H1 (cell line): Measurements from ENCODE around the gene TMEM220. TPM values are rescaled to one million over a fixed set of nuclear protein-coding genes. Genes with fewer than 3 reads are reported as not detected.

ENCODE experiments used
- CTCF ChIA-PET: fragments of 300-600 bp; sonication (Branson Sonifier 250); formaldehyde crosslinking; loops from one replicate; lab custom pipeline; 2021; ENCODE audit not compliant: partially characterized antibody; lab: Charles Lee
- POLR2A ChIA-PET: fragments of 300-600 bp; sonication (Branson Sonifier 250); formaldehyde crosslinking; loops from one replicate; lab custom pipeline; 2021; ENCODE audit warnings: inconsistent platforms; ENCODE audit not compliant: partially characterized antibody; lab: Charles Lee
- DNase-seq, 2 experiments: peaks; one replicate each; pipeline versions ENCODE4 v3.0.0 to v3.0.0-alpha.2; 2010 to 2022; ENCODE audit warnings: low spot score in 2 of 2, low read depth in 1 of 2, mixed read lengths in 1 of 2
- FAIRE-seq: peaks from 2 replicates; lab custom pipeline; 2011; peaks lifted over from hg19 to GRCh38; lab: Jason Lieb, UNC
- H2AFZ ChIP-seq: 2 replicates; pipeline ENCODE4 v1.8.1; 2012; ENCODE audit warnings: low read length, inconsistent platforms
- H2AK5ac ChIP-seq: 2 replicates; pipeline ENCODE4 v1.6.1; 2013; ENCODE audit warnings: low read depth, low read length
- H2BK120ac ChIP-seq: replicated peaks from 2 replicates; pipeline ENCODE3; 2013; ENCODE audit warnings: low read depth, low read length, inconsistent platforms
- H2BK12ac ChIP-seq: 2 replicates; pipeline ENCODE4 v1.6.1; 2013; ENCODE audit warnings: low read depth, low read length
- H2BK15ac ChIP-seq: 2 replicates; pipeline ENCODE4 v1.6.1; 2013; ENCODE audit warnings: low read length
- H2BK20ac ChIP-seq: 2 replicates; pipeline ENCODE4 v1.6.1; 2013; ENCODE audit warnings: low read length
- H2BK5ac ChIP-seq: 2 replicates; pipeline ENCODE4 v1.6.1; 2013; ENCODE audit warnings: low read depth, low read length
- H3K14ac ChIP-seq: 2 replicates; pipeline ENCODE4 v1.6.1; 2013; ENCODE audit warnings: inconsistent platforms; ENCODE audit not compliant: insufficient read length
- H3K18ac ChIP-seq: 2 replicates; pipeline ENCODE4 v1.6.1; 2013; ENCODE audit warnings: low read length; ENCODE audit errors: extremely low read depth
- H3K23ac ChIP-seq: 2 replicates; pipeline ENCODE4 v1.6.1; 2013; ENCODE audit warnings: inconsistent platforms; ENCODE audit not compliant: insufficient read length
- H3K23me2 ChIP-seq: 2 replicates; pipeline ENCODE4 v1.6.1; 2013; ENCODE audit warnings: low read depth, low read length
- H3K27ac ChIP-seq: 2 replicates; pipeline ENCODE4 v1.6.1; 2011; ENCODE audit warnings: low read depth, low read length, inconsistent platforms
- H3K27me3 ChIP-seq, 4 experiments: replicated peaks in 1 of 4; 1 replicate in 1 of 4; 2 replicates in 3 of 4; pipeline versions ENCODE4 v1.6.1 to v1.8.1; 2011 to 2013; ENCODE audit warnings: low read length in 3 of 4, mild to moderate bottlenecking in 3 of 4, inconsistent platforms in 2 of 4, mixed read lengths in 2 of 4, moderate library complexity in 1 of 4; ENCODE audit not compliant: control insufficient read depth in 3 of 4, insufficient read depth in 3 of 4; ENCODE audit errors: extremely low read depth in 1 of 4
- H3K36me3 ChIP-seq, 4 experiments: 2 replicates each; pipeline versions ENCODE4 v1.6.1 to v1.8.1; 2011 to 2013; ENCODE audit warnings: mild to moderate bottlenecking in 4 of 4, low read length in 3 of 4, moderate library complexity in 2 of 4, control low read depth in 1 of 4, inconsistent platforms in 1 of 4; ENCODE audit not compliant: insufficient read depth in 4 of 4, control insufficient read depth in 2 of 4
- H3K4ac ChIP-seq: replicated peaks from 2 replicates; pipeline ENCODE3; 2013; ENCODE audit warnings: low read length, low read depth, mixed read lengths, inconsistent platforms; ENCODE audit not compliant: insufficient read length
- H3K4me1 ChIP-seq, 4 experiments: replicated peaks in 1 of 4; 1 replicate in 1 of 4; 2 replicates in 3 of 4; pipeline versions ENCODE4 v1.6.1 to v1.8.1; 2011 to 2013; ENCODE audit warnings: low read length in 3 of 4, inconsistent platforms in 2 of 4, mixed read lengths in 1 of 4; ENCODE audit not compliant: insufficient read depth in 4 of 4, control insufficient read depth in 3 of 4
- H3K4me2 ChIP-seq, 2 experiments: 2 replicates each; pipeline versions ENCODE4 v1.6.1 to v1.8.1; 2011 to 2013; ENCODE audit warnings: low read depth in 2 of 2, low read length in 2 of 2, control low read depth in 1 of 2, inconsistent platforms in 1 of 2, mild to moderate bottlenecking in 1 of 2; ENCODE audit not compliant: insufficient read depth in 1 of 2
- H3K4me3 ChIP-seq, 4 experiments: fragments of 200-600, 300-600 bp in 1 of 4; sonication (generic), shearing (Covaris generic), sonication (Bioruptor Twin) in 1 of 4; 2 replicates each; pipeline versions ENCODE4 v1.5.1 to v1.8.1; 2011 to 2016; ENCODE audit warnings: low read length in 4 of 4, low read depth in 3 of 4, control low read depth in 2 of 4, inconsistent platforms in 2 of 4, mild to moderate bottlenecking in 2 of 4, mixed read lengths in 1 of 4, moderate library complexity in 1 of 4; ENCODE audit not compliant: insufficient read depth in 2 of 4; ENCODE audit errors: extremely low read depth in 1 of 4
- H3K56ac ChIP-seq: replicated peaks from 2 replicates; pipeline ENCODE3; 2013; ENCODE audit warnings: low read depth, mild to moderate bottlenecking, mixed read lengths, low read length, inconsistent platforms; ENCODE audit not compliant: insufficient read length
- H3K79me1 ChIP-seq: 2 replicates; pipeline ENCODE4 v1.6.1; 2013; ENCODE audit warnings: low read depth, low read length, control low read depth
- H3K79me2 ChIP-seq, 2 experiments: 2 replicates each; pipeline versions ENCODE4 v1.6.1 to v1.8.1; 2012 to 2013; ENCODE audit warnings: low read length in 2 of 2, mild to moderate bottlenecking in 2 of 2, inconsistent platforms in 1 of 2; ENCODE audit not compliant: insufficient read depth in 2 of 2, control insufficient read depth in 1 of 2
- H3K9ac ChIP-seq, 4 experiments: replicated peaks in 1 of 4; 1 replicate in 1 of 4; 2 replicates in 3 of 4; pipeline versions ENCODE4 v1.6.1 to v1.8.1; 2011 to 2013; ENCODE audit warnings: low read depth in 3 of 4, low read length in 3 of 4, control low read depth in 2 of 4, mild to moderate bottlenecking in 2 of 4, moderate library complexity in 2 of 4, inconsistent platforms in 1 of 4; ENCODE audit errors: extremely low read depth in 1 of 4
- H3K9me3 ChIP-seq, 2 experiments: 2 replicates each; pipeline versions ENCODE4 v1.6.1 to v1.8.1; 2012 to 2013; ENCODE audit warnings: mild to moderate bottlenecking in 2 of 2, moderate library complexity in 2 of 2, control low read depth in 1 of 2, inconsistent platforms in 1 of 2, low read depth in 1 of 2, low read length in 1 of 2, mixed read lengths in 1 of 2; ENCODE audit not compliant: insufficient read depth in 2 of 2
- H4K20me1 ChIP-seq, 2 experiments: replicated peaks in 1 of 2; 2 replicates each; pipeline versions ENCODE3 to v1.8.1; 2011 to 2013; ENCODE audit warnings: inconsistent platforms in 2 of 2, low read length in 2 of 2, mild to moderate bottlenecking in 1 of 2; ENCODE audit not compliant: insufficient read depth in 2 of 2, control insufficient read depth in 1 of 2
- H4K5ac ChIP-seq: 2 replicates; pipeline ENCODE4 v1.6.1; 2013; ENCODE audit warnings: low read length, low read depth, mixed read lengths, inconsistent platforms; ENCODE audit not compliant: insufficient read length
- H4K8ac ChIP-seq: 2 replicates; pipeline ENCODE4 v1.8.0; 2013; ENCODE audit warnings: mild to moderate bottlenecking, moderate library complexity, low read length, inconsistent platforms; ENCODE audit not compliant: insufficient read depth; ENCODE audit errors: extremely low read depth
- H4K91ac ChIP-seq: replicated peaks from 2 replicates; pipeline ENCODE3; 2013; ENCODE audit warnings: low read length, mixed read lengths, inconsistent platforms; ENCODE audit not compliant: insufficient read length
- ATF2 ChIP-seq: IDR thresholded peaks from 2 replicates; pipeline ENCODE4 v1.6.1; 2012; ENCODE audit warnings: low read length, inconsistent platforms
- CHD2 ChIP-seq: IDR thresholded peaks from 2 replicates; pipeline ENCODE4 v1.6.1; 2012; ENCODE audit warnings: low read length, improper control_type of control experiment
- HDAC6 ChIP-seq: IDR thresholded peaks from one replicate; pipeline ENCODE4 v1.7.1; 2012; ENCODE audit warnings: low read depth, mild to moderate bottlenecking, inconsistent platforms, low read length, moderate library complexity
- JUN ChIP-seq: IDR thresholded peaks from 2 replicates; pipeline ENCODE4 v1.6.1; 2011; ENCODE audit warnings: low read depth, mild to moderate bottlenecking, improper control_type of control experiment, low read length
- NRF1 ChIP-seq: IDR thresholded peaks from 2 replicates; pipeline ENCODE4 v1.6.1; 2011; ENCODE audit warnings: mild to moderate bottlenecking, low read depth, low read length, improper control_type of control experiment
- RXRA ChIP-seq: IDR thresholded peaks from 2 replicates; pipeline ENCODE4 v1.6.1; 2011; ENCODE audit warnings: low read depth, mild to moderate bottlenecking, low read length, moderate library complexity; ENCODE audit not compliant: insufficient read depth
- SAP30 ChIP-seq: fragments of 300-600 bp; sonication (generic); IDR thresholded peaks from 2 replicates; pipeline ENCODE4 v1.7.1; 2012; ENCODE audit warnings: low read length, moderate library complexity, mild to moderate bottlenecking, inconsistent platforms; ENCODE audit not compliant: insufficient read depth, insufficient replicate concordance
- SUZ12 ChIP-seq: fragments of 200-600 bp; sonication (generic); IDR thresholded peaks from 2 replicates; pipeline ENCODE4 v1.6.1; 2012; ENCODE audit warnings: mild to moderate bottlenecking, inconsistent platforms, low read length, moderate library complexity, mixed read lengths
- TAF1 ChIP-seq: IDR thresholded peaks from 2 replicates; pipeline ENCODE4 v1.6.1; 2011; ENCODE audit warnings: mild to moderate bottlenecking, low read depth, low read length
- TCF12 ChIP-seq: IDR thresholded peaks from 2 replicates; pipeline ENCODE4 v1.6.1; 2011; ENCODE audit warnings: low read depth, mild to moderate bottlenecking, low read length
- WGBS, 2 experiments: shearing (Covaris generic) in 1 of 2; methylation state at CpG; one replicate each; pipeline versions ENCODE4 v1.1.6 to v1.1.7; 2013 to 2015; ENCODE audit warnings: low lambda C conversion rate in 2 of 2, mixed read lengths in 2 of 2, inconsistent platforms in 1 of 2, low coverage in 1 of 2, missing lambda C conversion rate in 1 of 2; ENCODE audit not compliant: insufficient replicate concordance in 2 of 2, insufficient coverage in 1 of 2, insufficient read length in 1 of 2; ENCODE audit errors: extremely low coverage in 1 of 2, missing lambda C conversion rate in 1 of 2; 5-methylcytosine and 5-hydroxymethylcytosine counted together
- polyA plus RNA-seq, 7 experiments: library from polyadenylated mRNA; depleted of rRNA in 3 of 7; stranded (reverse) in 5 of 7; unstranded in 2 of 7; fragments of >200 nt in 5 of 7; fragments of 200-250 nt in 2 of 7; gene quantifications; 1 replicate in 5 of 7; 2 replicates in 1 of 7; 4 replicates in 1 of 7; pipeline versions ENCODE4 v1.2.1 to v1.2.3, GENCODE V29; 2011 to 2013; ENCODE audit warnings: missing spikeins in 2 of 7, mixed read lengths in 2 of 7
- total RNA-seq: library from RNA; stranded (reverse); fragmentation: NEBNext Ultra II Directional; extraction: Animal tissue kit (Norgen Biotek cat#: 25700); gene quantifications from 2 replicates; pipeline ENCODE4 v1.2.1, GENCODE V29; 2021

The TMEM220 gene
- total and polyA plus RNA-seq, 2 of the 8 experiments (the other 6 are each of a cell fraction or from before 2014, with no cell fraction given): 3.8 to 4.1 TPM

- Histone ChIP-seq H3K9me3 (no peaks in the 10 kb centered on the region), H3K79me1 (no peaks in the 10 kb centered on the region), H4K8ac (no peak overlapping the region), H4K5ac (no peak overlapping the region), H2BK20ac (no peak overlapping the region), H3K4me3 (no peak overlapping the region), H3K18ac (no peak overlapping the region), H3K9ac (no peak overlapping the region), H2BK120ac (no peak overlapping the region), H3K23ac (no peak overlapping the region), H2BK12ac (no peak overlapping the region), H3K4me1 (no peaks in the 10 kb centered on the region), H2AK5ac (no peak overlapping the region), H3K36me3 (peaks cover under 1 to 22% (median 14%) of the 10 kb centered on the region in 4 experiments; a peak in 5 of 8 replicates), H3K56ac (no peak overlapping the region), H3K14ac (no peak overlapping the region), H3K79me2 (peaks cover 0 to 8% of the 10 kb centered on the region in 2 experiments; a peak in 2 of 4 replicates), H3K27me3 (no peaks in the 10 kb centered on the region), H3K23me2 (no peaks in the 10 kb centered on the region; the same call in 1 of the 2 replicates), H3K27ac (no peak overlapping the region), H2BK5ac (no peak overlapping the region; the same call in 1 of the 2 replicates), H3K4me2 (no peak overlapping the region), H2BK15ac (no peak overlapping the region), H3K4ac (no peak overlapping the region), H2AFZ (no peak overlapping the region), H4K91ac (no peak overlapping the region), H4K20me1 (no peaks in the 10 kb centered on the region)
- ChIA-PET POLR2A (no interaction called here), CTCF (interaction anchor here (1.4 to 2.2 kb wide), 3 partner anchors 34 to 72 kb away, joined by 3 to 5 read pairs (median 4); no protein-coding TSS in a partner anchor)
- DNase-seq (no peak), FAIRE-seq (no peak)
- WGBS, 2 experiments: 69% methylated on average over 2 of the region's 2 CpGs; no CpG with 5 or more reads in 1 of the 2 experiments
- TF ChIP-seq TCF12: no peak
- no peak for TF ChIP-seq HDAC6
- TF ChIP-seq SUZ12: no peak
- no peak for TF ChIP-seq TAF1
- no peak for TF ChIP-seq NRF1
- TF ChIP-seq CHD2: no peak
- TF ChIP-seq SAP30: no peak
- TF ChIP-seq RXRA: no peak
- TF ChIP-seq ATF2: no peak
- no peak for TF ChIP-seq JUN
Measured at GRCh38 chr17:10702574-10702973, 27.2 kb downstream of the TMEM220 start.
